GM12891 (cell line): ENCODE data around the gene GRIN2A.

Experiments used
- POLR2A ChIP-seq: IDR thresholded peaks from 2 replicates; pipeline ENCODE4 v1.6.1; 2011; ENCODE audit warnings: low read depth, low read length, control low read depth
- TAF1 ChIP-seq: IDR thresholded peaks from 2 replicates; pipeline ENCODE4 v1.6.1; 2011; ENCODE audit warnings: low read depth, low read length, control low read depth

GRCh38 chr16:9966569-9967157 lies 215.6 kb downstream of the GRIN2A start:
- no peak for TF ChIP-seq POLR2A
- no peak for TF ChIP-seq TAF1
